PC-3 (cell line): ENCODE results near the gene DUSP8. TPM values are rescaled to one million over a fixed set of nuclear protein-coding genes. Genes with fewer than 3 reads are reported as not detected.

ENCODE experiments used
- ATAC-seq: fragments of 200-7000 bp; cut with Tn5 transposase; 2 replicates; pipeline ENCODE4 v1.9.1; 2020; ENCODE audit warnings: mild to moderate bottlenecking, moderate library complexity
- Bru-seq: library from RNA; stranded (reverse); fragments of 400-500 nt; gene quantifications from one replicate; lab custom pipeline; 2021; lab: Mats Ljungman, UMichigan
- BruChase-seq, 2 experiments: library from RNA; stranded (reverse); fragments of 400-500 nt; gene quantifications; one replicate each; lab custom pipeline; 2021; lab: Mats Ljungman, UMichigan
- BruUV-seq: library from RNA; stranded (reverse); fragments of 400-500 nt; replicated peaks from 2 replicates; lab custom pipeline; 2021; lab: Mats Ljungman, UMichigan
- CTCF ChIA-PET: fragments of 300-600 bp; sonication (Branson Sonifier 250); formaldehyde crosslinking; loops from one replicate; lab custom pipeline; 2022; ENCODE audit warnings: antibody characterized with exemption; lab: Charles Lee
- POLR2A ChIA-PET: fragments of 300-600 bp; sonication (Branson Sonifier 250); formaldehyde crosslinking; loops from one replicate; lab custom pipeline; 2022; ENCODE audit warnings: antibody characterized with exemption; ENCODE audit not compliant: unreplicated experiment; lab: Charles Lee
- DNase-seq: peaks from one replicate; pipeline ENCODE4 v3.0.0-alpha.2; 2015
- H2AFZ ChIP-seq: fragments of 300-600 bp; sonication (generic); 2 replicates; pipeline ENCODE4 v1.6.0; 2016; ENCODE audit warnings: antibody characterized with exemption, low read length
- H3F3A ChIP-seq: fragments of 300-600 bp; sonication (generic); one replicate; pipeline ENCODE4 v1.6.0; 2017; ENCODE audit warnings: antibody characterized with exemption, low read length, control low read depth, mild to moderate bottlenecking; ENCODE audit not compliant: unreplicated experiment
- H3K27ac ChIP-seq: fragments of 300-600 bp; sonication (generic); 2 replicates; pipeline ENCODE4 v1.5.1; 2016; ENCODE audit warnings: mild to moderate bottlenecking, low read length
- H3K27me3 ChIP-seq: fragments of 300-600 bp; sonication (generic); 2 replicates; pipeline ENCODE4 v1.6.1; 2016; ENCODE audit warnings: low read length, mixed read lengths
- H3K36me3 ChIP-seq: fragments of 300-600 bp; sonication (generic); 2 replicates; pipeline ENCODE4 v1.6.1; 2016; ENCODE audit warnings: low read depth, mixed run types, low read length, mixed read lengths
- H3K4me1 ChIP-seq: fragments of 300-600 bp; sonication (generic); 2 replicates; pipeline ENCODE4 v1.5.1; 2016; ENCODE audit warnings: low read length; ENCODE audit not compliant: insufficient read depth
- H3K4me2 ChIP-seq: fragments of 300-600 bp; sonication (generic); 2 replicates; pipeline ENCODE4 v1.6.0; 2016; ENCODE audit warnings: low read length
- H3K4me3 ChIP-seq: fragments of 300-600 bp; sonication (generic); 2 replicates; pipeline ENCODE4 v1.5.1; 2016; ENCODE audit warnings: mild to moderate bottlenecking, low read length, mixed read lengths
- H3K79me2 ChIP-seq: fragments of 300-600 bp; sonication (generic); 2 replicates; pipeline ENCODE4 v1.6.1; 2017; ENCODE audit warnings: low read length, mixed read lengths
- H3K9ac ChIP-seq: fragments of 300-600 bp; sonication (generic); 2 replicates; pipeline ENCODE4 v1.6.0; 2016; ENCODE audit warnings: mild to moderate bottlenecking, low read length
- H3K9me2 ChIP-seq: fragments of 300-600 bp; sonication (generic); replicated peaks from 2 replicates; pipeline ENCODE4 v1.6.1; 2016; ENCODE audit warnings: mixed run types, low read length, mixed read lengths
- H3K9me3 ChIP-seq: fragments of 300-600 bp; sonication (generic); 2 replicates; pipeline ENCODE4 v1.6.1; 2016; ENCODE audit warnings: low read length, mixed read lengths
- H4K20me1 ChIP-seq: fragments of 300-600 bp; sonication (generic); 2 replicates; pipeline ENCODE4 v1.6.1; 2016; ENCODE audit warnings: low read length, mixed read lengths
- CTCF ChIP-seq: fragments of 300-600 bp; sonication (generic); conservative IDR thresholded peaks from 2 replicates; pipeline ENCODE4 v1.5.1; 2017; ENCODE audit warnings: antibody characterized with exemption, low read depth, mild to moderate bottlenecking, low read length
- EZH2 ChIP-seq: fragments of 300-600 bp; sonication (generic); IDR thresholded peaks from one replicate; pipeline ENCODE4 v1.6.1; 2017; ENCODE audit warnings: antibody characterized with exemption, mild to moderate bottlenecking, low read length; ENCODE audit not compliant: unreplicated experiment
- EZH2phosphoT487 ChIP-seq: fragments of 300-600 bp; sonication (generic); IDR thresholded peaks from 2 replicates; pipeline ENCODE4 v1.6.1; 2018; ENCODE audit warnings: mild to moderate bottlenecking, antibody characterized with exemption, low read length, borderline replicate concordance
- intact Hi-C: fragments of 100-400 bp; cut with micrococcal nuclease; formaldehyde crosslinking; loops from 2 replicates; pipeline ENCODE4 v1.9.0; 2023
- long read RNA-seq: library from polyadenylated mRNA; unstranded; transcript quantifications from one replicate; pipeline ENCODE4 v2.0.0, GENCODE V29; 2021; ENCODE audit not compliant: unreplicated experiment
- total RNA-seq: library from RNA; depleted of rRNA; stranded (reverse); fragments of >200 nt; gene quantifications from 2 replicates; pipeline ENCODE4 v1.2.3, GENCODE V29; 2014; rRNA removed

DUSP8 gene
- total RNA-seq (2.4 and 2.6 TPM in 2 replicates), Bru-seq, nascent RNA (percentile 42 among the genes with signal in this experiment), BruChase-seq, experiment 1, labeled RNA remaining after a 6-hour chase (percentile 54 among the genes with signal in this experiment), BruChase-seq, experiment 2, labeled RNA remaining after a 2-hour chase (percentile 60 among the genes with signal in this experiment)
- long read RNA-seq, full-length matches to known transcripts: 1 of 26 reads
- long read RNA-seq, partial matches to known transcripts: 13 of 26 reads
- long read RNA-seq, other reads (novel, unspliced or antisense): 12 of 26 reads

DNA sequence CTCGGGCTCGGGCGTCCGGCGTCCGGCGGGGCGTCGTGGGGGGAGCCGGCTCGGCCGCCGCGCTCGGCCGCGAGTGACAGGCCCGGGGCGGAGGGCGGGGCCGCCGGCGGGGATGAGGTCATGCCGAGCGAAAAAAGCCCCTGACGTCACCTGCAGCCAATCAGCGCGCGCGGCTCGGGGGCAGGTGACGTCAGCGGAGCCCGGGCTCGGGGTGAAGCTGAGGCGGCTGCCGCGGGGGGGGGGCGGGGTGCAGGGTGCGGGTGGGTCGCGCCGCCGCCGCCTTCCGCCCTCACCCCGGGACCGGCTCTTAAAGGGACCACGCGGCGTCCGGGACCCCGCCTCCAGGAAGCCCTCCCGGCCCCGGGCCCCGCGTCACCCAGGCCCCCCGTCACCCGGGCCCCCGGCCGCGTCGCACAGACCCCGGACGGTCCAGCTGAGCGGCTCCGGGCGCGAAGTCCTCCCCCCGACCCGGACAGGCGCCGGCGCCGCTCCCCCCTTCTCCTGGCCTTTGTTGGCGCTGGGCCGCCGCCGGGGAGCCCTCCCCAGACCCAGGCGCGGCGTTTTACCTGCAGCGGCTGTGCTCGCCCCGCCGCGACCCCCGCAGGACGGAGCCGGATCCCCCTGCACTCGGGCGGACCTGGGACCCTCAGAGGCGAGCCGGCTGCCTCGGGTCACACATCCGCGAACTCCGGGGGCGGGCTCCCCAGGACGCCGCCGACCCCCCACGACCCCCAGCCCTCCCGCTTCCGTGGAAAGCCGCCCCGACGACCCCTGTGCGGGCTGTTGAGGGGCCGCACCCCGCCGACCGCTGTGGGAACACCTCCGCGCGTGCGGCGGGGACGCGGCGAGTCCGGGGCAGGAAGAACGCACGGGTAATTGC is at the start of gene DUSP8:
DUSP8 (minus strand) TSS at position 75 of the 880 bp plus-strand sequence. CDS start 6,445 bp downstream, outside the sequence.
- intact Hi-C loops: no loop called here
- Histone ChIP-seq H3K4me2 (peak within 1 kb of the TSS; percentile 94), H4K20me1 (no peaks in the 10 kb centered on the region), H2AFZ (peak within 1 kb of the TSS; percentile 30; the same call in 1 of the 2 replicates), H3K4me1 (peaks cover 8% of the 10 kb centered on the region), H3K27ac (no peak within 1 kb of the TSS), H3K9me3 (no peaks in the 10 kb centered on the region), H3K36me3 (no peaks in the 10 kb centered on the region), H3F3A (no peaks in the 10 kb centered on the region), H3K4me3 (peak within 1 kb of the TSS; percentile 67), H3K9me2 (no peaks in the 10 kb centered on the region), H3K27me3 (peaks cover 16% of the 10 kb centered on the region), H3K9ac (0 out of 2 replicates have a peak within 1 kb of the TSS, but pooled peaks have one; percentile 10), H3K79me2 (no peaks in the 10 kb centered on the region)
- CTCF ChIA-PET: interaction anchor here (0.7 to 2.7 kb wide), 3 partner anchors 23 to 26 kb away, joined by 4 to 58 read pairs (median 5); no protein-coding TSS in a partner anchor
- no peak for TF ChIP-seq EZH2
- no peak for TF ChIP-seq EZH2phosphoT487
- TF ChIP-seq CTCF: no peak
- ATAC-seq (peak; percentile 23), DNase-seq (peak; percentile 70)
- POLR2A ChIA-PET: no interaction called here
- BruUV-seq: no TSS peak

DNA sequence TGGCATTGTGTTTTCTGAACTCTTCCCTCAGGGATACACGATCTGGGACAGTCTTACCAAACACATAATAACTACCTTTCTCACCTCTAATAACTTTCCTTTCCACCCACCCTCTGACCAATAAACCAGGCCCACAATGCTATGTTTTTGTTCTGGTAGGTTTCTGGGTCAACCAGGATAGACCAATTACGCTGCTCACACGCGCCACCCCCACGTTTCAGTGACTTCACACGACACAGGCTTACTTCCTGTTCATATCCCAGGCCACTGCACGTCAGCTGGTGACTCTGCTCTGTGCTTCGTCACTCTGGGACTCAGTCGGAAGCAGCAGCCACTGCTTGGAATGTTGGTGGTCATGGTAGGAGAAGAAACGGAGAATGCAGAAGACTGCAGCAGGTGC is 47.4 kb upstream of the DUSP8 start:
- H3K27ac ChIP-seq: no peak overlapping the region
- CTCF ChIA-PET: interaction anchor here (0.6 kb wide), 1 partner anchor 24 kb away, joined by 7 read pairs; no protein-coding TSS in a partner anchor
- DNase-seq (no peak), ATAC-seq (no peak)
- H3K27me3 ChIP-seq: peaks cover 24% of the 10 kb centered on the region
- no peak overlapping the region for H3K9ac ChIP-seq
- no peaks in the 10 kb centered on the region for H3F3A ChIP-seq
- H3K4me2 ChIP-seq: no peak overlapping the region
- H4K20me1 ChIP-seq: no peaks in the 10 kb centered on the region
- H3K4me3 ChIP-seq: no peak overlapping the region
- no peaks in the 10 kb centered on the region for H3K36me3 ChIP-seq
- no peak overlapping the region for H2AFZ ChIP-seq
- intact Hi-C loops: no loop called here
- TF ChIP-seq EZH2: no peak
- no peaks in the 10 kb centered on the region for H3K4me1 ChIP-seq
- no peaks in the 10 kb centered on the region for H3K9me2 ChIP-seq
- BruUV-seq: no TSS peak
- no peaks in the 10 kb centered on the region for H3K9me3 ChIP-seq
- no peaks in the 10 kb centered on the region for H3K79me2 ChIP-seq
- POLR2A ChIA-PET: interaction anchor here (0.5 kb wide), 1 partner anchor 19 kb away, joined by 3 read pairs; no protein-coding TSS in a partner anchor

DNA sequence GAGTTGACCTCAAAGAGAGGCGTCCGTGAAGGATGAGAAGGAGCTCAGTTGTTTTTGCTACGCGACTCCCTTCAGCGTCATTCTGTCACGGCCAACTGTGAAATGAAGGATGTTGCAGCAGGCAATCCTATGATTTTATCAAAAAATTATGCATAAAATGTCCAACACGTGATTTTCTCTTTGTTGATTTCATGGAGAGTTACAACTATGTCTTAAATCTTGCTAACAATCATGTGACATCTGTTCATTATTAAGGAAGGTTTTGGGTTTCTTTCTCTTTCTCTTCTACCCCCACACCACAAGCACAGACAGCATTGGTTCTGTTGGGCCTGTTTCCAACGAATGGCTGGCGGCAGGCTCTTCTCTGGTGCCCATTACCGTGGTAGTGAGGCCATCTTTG is 46.2 kb upstream of the DUSP8 start:
- Histone ChIP-seq H4K20me1 (no peaks in the 10 kb centered on the region), H3K27me3 (peaks cover 32% of the 10 kb centered on the region), H3K9ac (no peak overlapping the region), H3K9me2 (no peaks in the 10 kb centered on the region), H3K4me1 (no peaks in the 10 kb centered on the region), H2AFZ (no peak overlapping the region), H3K36me3 (no peaks in the 10 kb centered on the region), H3K9me3 (no peaks in the 10 kb centered on the region), H3K4me2 (no peak overlapping the region), H3K4me3 (no peak overlapping the region), H3K79me2 (no peaks in the 10 kb centered on the region), H3K27ac (no peak overlapping the region), H3F3A (no peaks in the 10 kb centered on the region)
- CTCF ChIA-PET: interaction anchor here (0.7 kb wide), 1 partner anchor 71 kb away, joined by 3 read pairs; no protein-coding TSS in a partner anchor
- ATAC-seq: no peak
- DNase-seq: no peak
- no peak for TF ChIP-seq EZH2
- POLR2A ChIA-PET: no interaction called here
- BruUV-seq: no TSS peak
- intact Hi-C loops: no loop called here
